SJCRH30 (cell line): Measurements from ENCODE around the gene TBXA2R. TPM values are rescaled to one million over a fixed set of nuclear protein-coding genes. Genes with fewer than 3 reads are reported as not detected.
"Not testable (repeated sequence)": the region's sequence is repeated elsewhere in the genome, so short reads cannot be mapped to it uniquely, and the experiment has no call there.

Experiments
- DNase-seq, 2 experiments: peaks; one replicate each; pipeline ENCODE4 v3.0.0-alpha.2; 2015 to 2020
- H3K27ac ChIP-seq: fragments of 250-450 bp; sonication (Bioruptor Pico); 2 replicates; pipeline ENCODE4 v1.5.1; 2020; ENCODE audit warnings: mild to moderate bottlenecking, moderate library complexity
- H3K27me3 ChIP-seq: fragments of 250-450 bp; sonication (Bioruptor Pico); 2 replicates; pipeline ENCODE4 v1.5.1; 2020; ENCODE audit warnings: mild to moderate bottlenecking, moderate library complexity
- H3K36me3 ChIP-seq: fragments of 250-450 bp; sonication (Bioruptor Pico); 2 replicates; pipeline ENCODE4 v1.5.1; 2020; ENCODE audit warnings: mild to moderate bottlenecking, moderate library complexity
- H3K4me1 ChIP-seq: fragments of 250-450 bp; sonication (Bioruptor Pico); 2 replicates; pipeline ENCODE4 v1.5.1; 2020; ENCODE audit warnings: mild to moderate bottlenecking, moderate library complexity
- H3K4me3 ChIP-seq: fragments of 250-450 bp; sonication (Bioruptor Pico); 2 replicates; pipeline ENCODE4 v1.5.1; 2020; ENCODE audit warnings: mild to moderate bottlenecking, moderate library complexity
- H3K9me3 ChIP-seq: fragments of 250-450 bp; sonication (Bioruptor Pico); replicated peaks from 2 replicates; pipeline ENCODE4 v1.5.1; 2020; ENCODE audit warnings: mild to moderate bottlenecking, moderate library complexity
- total RNA-seq: library from RNA; depleted of rRNA; stranded (reverse); fragments of >200 nt; shearing (Covaris generic); gene quantifications from 2 replicates; pipeline ENCODE4 v1.2.3, GENCODE V29; 2014

Gene TBXA2R
- total RNA-seq, 1 experiment from 2014 or later = 0.06 TPM

DNA sequence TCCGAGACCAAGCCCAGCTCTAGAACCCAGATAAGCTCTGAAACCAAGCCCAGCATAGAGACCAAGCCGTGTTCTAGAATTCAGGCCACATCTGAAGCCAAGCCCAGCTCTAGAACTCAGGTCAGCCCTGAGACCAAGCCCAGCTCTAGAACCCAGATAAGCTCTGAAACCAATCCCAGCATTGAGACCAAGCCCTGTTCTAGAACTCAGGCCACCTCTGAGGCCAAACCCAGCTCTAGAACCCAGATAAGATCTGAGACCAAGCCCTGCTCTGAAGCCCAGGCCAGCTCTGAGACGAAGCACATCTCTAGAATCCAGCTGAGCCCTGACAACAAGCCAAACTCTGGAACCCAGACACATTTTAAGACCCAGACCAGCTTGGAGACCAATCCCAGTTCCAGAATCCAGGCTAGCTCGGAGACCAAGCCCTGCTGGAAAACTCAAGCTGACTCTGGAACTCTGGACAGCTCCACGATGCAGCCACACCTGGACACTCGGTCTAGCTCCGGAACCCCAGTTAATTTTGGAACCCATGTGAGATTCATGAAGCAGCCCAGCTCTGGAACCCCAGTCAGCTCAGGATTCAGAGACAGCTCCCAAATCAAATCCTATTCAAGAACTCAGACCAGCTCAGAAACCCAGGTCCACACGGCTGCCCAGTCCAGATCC, 15.6 kb downstream of the TBXA2R start:
- H3K27ac ChIP-seq = no peak overlapping the region
- H3K36me3 ChIP-seq = no peaks in the 10 kb centered on the region
- H3K4me1 ChIP-seq = no peaks in the 10 kb centered on the region
- no peak for DNase-seq
- H3K4me3 ChIP-seq = no peak overlapping the region
- no peaks in the 10 kb centered on the region for H3K9me3 ChIP-seq
- H3K27me3 ChIP-seq = no peaks in the 10 kb centered on the region

- Histone ChIP-seq H3K4me1 (no peaks in the 10 kb centered on the region), H3K4me3 (no peak overlapping the region), H3K27ac (no peak overlapping the region), H3K9me3 (no peaks in the 10 kb centered on the region), H3K27me3 (no peaks in the 10 kb centered on the region), H3K36me3 (no peaks in the 10 kb centered on the region)
- DNase-seq = no peak
These were observed 16.7 kb downstream of the TBXA2R start for GRCh38 chr19:3589949-3590348.

DNA sequence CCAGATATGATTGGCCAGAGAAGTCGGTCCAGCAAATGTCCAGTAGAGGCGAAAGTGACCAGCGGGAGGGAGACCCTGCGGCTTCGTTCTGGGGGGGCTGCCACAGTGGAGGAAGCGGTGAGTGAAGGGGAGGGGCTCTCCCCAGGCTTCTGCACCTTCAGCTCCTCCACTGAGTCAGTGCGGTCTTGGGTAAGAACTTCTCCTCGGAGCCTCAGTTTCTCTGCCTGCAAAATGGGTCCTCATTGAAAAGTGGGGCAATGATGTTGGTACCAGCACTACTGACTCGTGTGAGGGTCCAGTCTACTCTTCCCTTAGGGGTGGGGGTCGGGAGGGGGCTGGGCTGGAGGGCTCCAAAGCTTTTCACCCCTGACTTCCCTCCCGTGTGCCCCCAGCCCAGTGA, 17.2 kb downstream of the TBXA2R start:
- no peaks in the 10 kb centered on the region for H3K36me3 ChIP-seq
- no peaks in the 10 kb centered on the region for H3K27me3 ChIP-seq
- H3K4me3 ChIP-seq = no peak overlapping the region
- H3K4me1 ChIP-seq = no peaks in the 10 kb centered on the region
- no peaks in the 10 kb centered on the region for H3K9me3 ChIP-seq
- H3K27ac ChIP-seq = no peak overlapping the region
- no peak for DNase-seq

DNA sequence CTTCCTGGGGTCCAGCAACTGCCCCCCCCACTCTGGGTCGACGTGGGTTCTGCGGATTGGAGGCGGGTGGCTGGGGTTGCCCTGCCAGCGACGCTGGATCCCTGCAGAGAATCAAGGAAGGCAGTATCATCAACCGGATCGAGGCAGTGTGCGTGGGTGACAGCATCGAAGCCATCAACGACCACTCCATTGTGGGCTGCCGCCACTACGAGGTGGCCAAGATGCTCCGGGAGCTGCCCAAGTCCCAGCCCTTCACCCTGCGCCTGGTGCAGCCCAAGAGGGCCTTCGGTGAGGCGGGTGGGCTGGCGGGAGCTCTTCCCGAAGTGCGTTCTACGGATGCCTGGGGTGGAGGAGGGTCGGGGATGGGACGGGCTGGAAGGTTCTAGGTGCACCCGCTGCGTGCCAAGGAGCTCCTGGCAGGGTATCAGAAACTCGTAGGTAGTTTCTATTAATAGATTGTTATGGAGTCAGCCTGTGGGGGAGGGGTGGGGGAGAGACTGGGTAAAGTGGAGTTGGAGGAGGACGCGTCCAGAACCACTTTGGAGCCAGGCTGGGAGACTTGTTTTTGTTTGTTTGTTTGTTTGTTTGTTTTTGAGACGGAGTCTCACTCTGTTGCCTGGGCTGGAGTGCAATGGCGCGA, 19.8 kb downstream of the TBXA2R start:
- H3K4me3 ChIP-seq = no peak overlapping the region
- H3K4me1 ChIP-seq = no peaks in the 10 kb centered on the region
- no peak for DNase-seq
- H3K9me3 ChIP-seq = no peaks in the 10 kb centered on the region
- no peaks in the 10 kb centered on the region for H3K36me3 ChIP-seq
- H3K27ac ChIP-seq = no peak overlapping the region
- H3K27me3 ChIP-seq = no peaks in the 10 kb centered on the region

GRCh38 chr19:3586127-3586626, 20.5 kb downstream of the TBXA2R start:
- Histone ChIP-seq H3K9me3 (no peaks in the 10 kb centered on the region), H3K36me3 (no peaks in the 10 kb centered on the region), H3K27me3 (no peaks in the 10 kb centered on the region), H3K4me3 (no peak overlapping the region), H3K4me1 (no peaks in the 10 kb centered on the region), H3K27ac (no peak overlapping the region)
- peak in 1 of 2 experiments; percentile 38 for DNase-seq

GRCh38 chr19:3585301-3586126, 21.2 kb downstream of the TBXA2R start, which contains the start of gene GIPC3:
Gene GIPC3, plus strand, starts transcription at chr19:3585478. Its CDS starts 120 bp downstream, at chr19:3585598.
- no peaks in the 10 kb centered on the region for H3K27me3 ChIP-seq
- H3K4me3 ChIP-seq = no peak within 1 kb of the TSS
- H3K27ac ChIP-seq = no peak within 1 kb of the TSS

GRCh38 chr19:3584036-3584802, 22.5 kb downstream of the TBXA2R start:
- H3K9me3 ChIP-seq, H3K27me3 ChIP-seq, H3K27ac ChIP-seq, H3K4me1 ChIP-seq, H3K36me3 ChIP-seq, DNase-seq, H3K4me3 ChIP-seq: not testable (repeated sequence)

More at GRCh38 chr19:3585301-3586126, 21.2 kb downstream of the TBXA2R start, which contains the start of gene GIPC3:
- H3K9me3 ChIP-seq = no peaks in the 10 kb centered on the region
- H3K4me1 ChIP-seq = no peaks in the 10 kb centered on the region
- no peaks in the 10 kb centered on the region for H3K36me3 ChIP-seq
- DNase-seq = no peak

DNA sequence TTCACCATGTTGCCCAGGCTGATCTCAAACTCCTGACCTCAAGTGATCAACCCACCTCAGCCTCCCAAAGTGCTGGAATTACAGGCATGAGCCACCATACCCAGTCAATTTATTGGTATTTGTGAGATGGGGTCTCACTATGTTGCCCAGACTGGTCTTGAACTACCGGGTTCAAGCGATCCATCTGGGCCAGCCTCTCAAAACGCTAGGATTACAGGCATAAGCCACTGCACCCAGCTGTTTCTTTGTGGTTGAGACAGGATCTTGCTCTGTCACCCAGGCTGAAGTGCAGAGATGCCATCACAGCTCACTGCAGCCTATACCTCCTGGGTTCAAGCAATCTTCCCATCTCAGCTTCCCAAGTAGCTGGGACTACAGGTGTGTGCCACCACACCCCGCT, 24.9 kb downstream of the TBXA2R start:
- not testable (repeated sequence) for H3K4me3 ChIP-seq, H3K36me3 ChIP-seq, H3K9me3 ChIP-seq, H3K27me3 ChIP-seq, H3K27ac ChIP-seq, H3K4me1 ChIP-seq
- DNase-seq = peak in 1 of 2 experiments; percentile 26

GRCh38 chr19:3580156-3580934, 26.3 kb downstream of the TBXA2R start:
- no peak overlapping the region for H3K4me3 ChIP-seq
- no peak overlapping the region for H3K27ac ChIP-seq
- no peaks in the 10 kb centered on the region for H3K27me3 ChIP-seq
- H3K36me3 ChIP-seq = peaks cover 13% of the 10 kb centered on the region; the same call in 1 of the 2 replicates
- H3K9me3 ChIP-seq = no peaks in the 10 kb centered on the region
- H3K4me1 ChIP-seq = no peaks in the 10 kb centered on the region
- DNase-seq = no peak

DNA sequence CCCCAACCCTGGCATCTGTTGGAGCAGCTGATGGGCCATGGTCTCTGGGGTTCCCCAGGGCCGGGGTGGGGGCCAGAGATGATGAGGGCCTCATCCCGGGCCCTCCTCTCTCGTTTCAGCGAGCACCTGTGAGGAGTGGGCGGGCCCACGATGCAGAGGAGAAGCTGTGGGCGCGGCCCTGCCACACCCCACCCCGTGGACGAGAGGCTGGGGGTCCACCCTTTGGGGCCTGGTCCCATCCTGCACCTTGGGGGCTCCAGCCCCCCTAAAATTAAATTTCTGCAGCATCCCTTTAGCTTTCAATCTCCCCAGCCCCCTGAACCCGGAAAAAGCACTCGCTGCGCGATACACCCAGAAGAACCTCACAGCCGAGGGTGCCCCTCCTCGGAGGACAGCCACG, 28.3 kb downstream of the TBXA2R start:
- Histone ChIP-seq H3K4me1 (no peaks in the 10 kb centered on the region), H3K27ac (no peak overlapping the region)

DNA sequence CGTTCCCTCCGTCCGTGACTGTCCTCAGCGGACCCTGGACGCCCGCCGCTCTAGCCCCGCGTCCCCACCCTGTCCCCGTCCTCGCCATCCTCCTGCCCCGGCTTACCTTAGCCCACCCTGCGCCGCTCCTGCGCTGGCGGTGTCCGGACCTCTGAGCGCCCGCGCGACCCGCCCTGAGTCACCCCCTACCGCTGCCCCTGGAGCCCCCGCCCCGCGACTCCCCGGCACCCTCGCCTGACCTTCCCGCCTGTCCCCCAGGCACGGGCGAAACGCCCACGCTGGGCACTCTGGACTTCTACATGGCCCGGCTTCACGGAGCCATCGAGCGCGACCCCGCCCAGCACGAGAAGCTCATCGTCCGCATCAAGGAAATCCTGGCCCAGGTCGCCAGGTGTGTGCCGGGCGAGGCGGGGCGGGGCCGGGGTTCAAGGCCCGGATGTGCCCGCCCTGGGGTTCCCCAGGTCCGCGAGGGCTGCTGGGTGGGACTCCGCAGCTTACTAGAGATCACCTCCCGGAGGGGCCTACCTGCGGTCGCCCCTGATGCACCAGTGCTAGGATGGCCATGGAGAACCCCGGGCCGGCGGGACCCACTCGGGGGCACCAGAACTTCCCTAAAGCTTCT, 28.8 kb downstream of the TBXA2R start:
- H3K9me3 ChIP-seq = no peaks in the 10 kb centered on the region
- peaks cover 23% of the 10 kb centered on the region for H3K36me3 ChIP-seq
- no peak overlapping the region for H3K27ac ChIP-seq
- no peaks in the 10 kb centered on the region for H3K4me1 ChIP-seq
- DNase-seq = no peak
- H3K27me3 ChIP-seq = no peaks in the 10 kb centered on the region
- H3K4me3 ChIP-seq = no peak overlapping the region

More for the DNA sequence above, 28.3 kb downstream of the TBXA2R start:
- no peak for DNase-seq
- Histone ChIP-seq H3K36me3 (peaks cover 23% of the 10 kb centered on the region), H3K4me3 (no peak overlapping the region), H3K27me3 (no peaks in the 10 kb centered on the region), H3K9me3 (no peaks in the 10 kb centered on the region)

DNA sequence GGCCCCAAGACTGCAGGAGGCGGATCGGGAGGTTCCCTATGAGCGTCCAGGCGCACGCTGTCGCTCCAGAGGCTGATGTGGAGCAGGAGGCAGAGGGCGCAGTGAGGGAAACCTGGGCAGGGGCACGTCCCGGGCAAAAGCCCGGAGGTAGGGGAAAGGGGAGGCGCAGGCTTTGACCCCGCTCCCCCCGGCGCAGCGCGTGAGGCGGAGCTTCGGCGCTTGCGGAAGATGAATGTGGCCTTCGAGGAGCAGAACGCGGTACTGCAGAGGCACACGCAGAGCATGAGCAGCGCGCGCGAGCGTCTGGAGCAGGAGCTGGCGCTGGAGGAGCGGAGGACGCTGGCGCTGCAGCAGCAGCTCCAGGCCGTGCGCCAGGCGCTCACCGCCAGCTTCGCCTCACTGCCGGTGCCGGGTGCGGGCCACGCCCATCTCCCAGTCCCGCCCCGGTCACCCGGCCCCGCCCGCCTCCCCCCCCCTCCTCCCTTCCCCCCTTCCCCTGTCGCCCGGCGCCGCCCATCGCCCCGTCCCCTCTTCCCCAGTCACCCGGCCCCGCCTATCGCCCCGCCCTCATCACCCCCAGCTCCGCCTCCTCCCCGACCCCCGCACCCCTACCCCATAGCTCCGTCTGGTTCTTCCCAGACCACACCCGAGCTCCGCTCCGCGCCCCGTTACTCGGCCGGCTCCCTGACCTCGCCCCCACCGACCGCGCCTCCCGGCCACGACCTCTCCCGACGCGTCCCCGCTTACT, 29.8 kb downstream of the TBXA2R start:
- no peak for DNase-seq
- no peaks in the 10 kb centered on the region for H3K9me3 ChIP-seq
- no peaks in the 10 kb centered on the region for H3K27me3 ChIP-seq
- H3K27ac ChIP-seq = no peak overlapping the region
- H3K4me1 ChIP-seq = peaks cover 3% of the 10 kb centered on the region; the same call in 1 of the 2 replicates
- no peak overlapping the region for H3K4me3 ChIP-seq
- peaks cover 23% of the 10 kb centered on the region for H3K36me3 ChIP-seq
